HG03175 (cell line): ENCODE results near the gene CRTC2.

Experiments used
- ATAC-seq: cut with Tn5 transposase; IDR thresholded peaks from one replicate; pipeline ENCODE4 v1.9.1; 2021; ENCODE audit warnings: mild to moderate bottlenecking, moderate library complexity; ENCODE audit not compliant: unreplicated experiment

The CRTC2 gene

DNA sequence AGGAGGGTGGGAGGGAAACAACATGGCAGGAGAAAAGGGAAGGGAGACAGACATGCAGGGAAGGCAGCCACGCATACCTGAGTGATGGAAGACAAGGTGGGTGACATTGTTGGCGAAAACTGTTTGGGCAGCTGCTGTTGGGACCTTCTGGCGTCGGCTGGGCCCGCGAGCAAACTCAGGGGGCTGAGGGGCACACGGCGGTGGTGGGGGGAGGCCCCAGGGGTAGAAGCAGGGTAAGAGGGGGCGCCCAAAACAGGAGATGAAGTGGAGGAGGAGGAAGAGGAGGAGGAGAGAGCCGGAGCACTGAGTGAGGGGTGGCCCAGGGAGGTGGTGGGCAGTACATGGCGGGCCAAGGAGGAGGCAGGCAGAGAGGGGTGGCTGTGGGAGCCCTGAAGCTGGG lies 7.2 kb downstream of the CRTC2 start:
- no peak for ATAC-seq

DNA sequence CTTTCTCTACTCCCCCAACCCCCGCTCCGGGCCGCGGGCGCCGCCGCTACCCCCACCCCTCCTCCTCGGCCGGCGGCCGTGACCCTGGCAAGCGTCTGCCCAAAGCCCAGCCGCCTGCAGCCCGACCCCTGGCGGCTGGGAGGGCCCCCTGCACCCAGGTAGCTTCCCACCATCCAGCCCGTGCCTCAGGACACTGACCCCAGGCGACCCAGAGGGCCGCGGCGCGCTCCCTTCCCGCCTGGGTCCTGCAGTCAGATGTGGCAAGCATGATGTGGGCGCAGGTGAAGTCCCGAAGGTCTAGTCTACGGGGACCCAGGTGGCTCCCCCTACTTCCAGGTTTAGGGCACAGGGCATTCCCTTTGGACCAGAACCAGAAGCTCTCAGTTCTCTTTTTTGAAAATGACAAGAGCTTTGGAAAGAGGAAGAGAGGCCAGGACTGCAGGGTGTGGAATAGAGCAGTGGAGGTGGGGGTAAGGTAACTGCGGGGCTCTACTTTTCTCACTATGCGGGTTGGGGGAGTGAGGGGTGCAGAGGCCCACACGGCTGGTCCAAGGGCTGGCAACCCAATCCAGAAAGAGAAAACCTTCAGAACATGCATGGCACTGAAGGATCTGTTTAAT lies 11.7 kb downstream of the CRTC2 start, which contains the start of gene DENND4B:
Gene DENND4B, minus strand, starts transcription at position 97 of the 620 bp plus-strand sequence. CDS start 2,344 bp downstream, outside the sequence.
- peak; percentile 65 for ATAC-seq

DNA sequence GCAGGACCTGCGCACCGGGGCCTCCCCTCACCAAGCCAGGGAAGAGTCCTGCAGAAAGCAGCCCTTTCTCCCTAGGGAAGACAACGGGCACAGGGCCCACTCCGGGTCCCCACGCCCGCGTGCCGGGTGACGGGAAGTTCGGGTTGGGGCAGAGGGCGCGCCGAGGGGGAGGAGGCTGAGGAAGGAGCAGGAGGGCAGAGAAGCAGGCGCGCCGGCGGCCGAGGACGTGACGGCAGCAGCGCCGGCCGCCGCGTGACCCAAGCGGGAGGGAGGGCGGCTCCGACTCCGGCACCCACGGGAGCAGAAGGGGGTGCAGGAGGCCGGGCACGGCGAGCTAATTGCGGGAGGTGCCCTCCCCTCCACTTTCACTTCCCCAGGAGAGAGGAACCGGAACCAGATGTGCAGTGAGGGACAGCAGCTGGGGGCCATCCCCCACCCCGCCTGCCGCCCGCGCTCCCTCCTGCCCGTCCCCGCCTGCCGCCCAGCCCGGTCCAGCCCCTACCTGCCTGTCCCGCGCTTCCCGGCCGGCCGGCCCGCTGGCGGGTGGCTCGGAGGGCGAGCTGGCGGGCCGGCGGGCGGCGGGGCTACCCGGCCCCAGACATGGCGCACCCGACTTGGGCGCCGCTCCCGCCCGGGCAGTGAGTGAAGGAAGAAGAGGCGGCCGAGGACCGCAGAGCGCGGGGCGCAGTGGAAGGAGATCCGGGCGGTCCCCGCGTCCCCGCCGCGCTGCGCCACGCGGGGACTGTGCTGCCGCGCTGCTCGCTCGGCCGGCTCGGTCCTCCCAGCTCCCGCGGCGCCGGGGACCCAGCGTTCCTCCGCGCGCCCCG lies 12.4 kb downstream of the CRTC2 start:
- peak; percentile 71 for ATAC-seq

DNA sequence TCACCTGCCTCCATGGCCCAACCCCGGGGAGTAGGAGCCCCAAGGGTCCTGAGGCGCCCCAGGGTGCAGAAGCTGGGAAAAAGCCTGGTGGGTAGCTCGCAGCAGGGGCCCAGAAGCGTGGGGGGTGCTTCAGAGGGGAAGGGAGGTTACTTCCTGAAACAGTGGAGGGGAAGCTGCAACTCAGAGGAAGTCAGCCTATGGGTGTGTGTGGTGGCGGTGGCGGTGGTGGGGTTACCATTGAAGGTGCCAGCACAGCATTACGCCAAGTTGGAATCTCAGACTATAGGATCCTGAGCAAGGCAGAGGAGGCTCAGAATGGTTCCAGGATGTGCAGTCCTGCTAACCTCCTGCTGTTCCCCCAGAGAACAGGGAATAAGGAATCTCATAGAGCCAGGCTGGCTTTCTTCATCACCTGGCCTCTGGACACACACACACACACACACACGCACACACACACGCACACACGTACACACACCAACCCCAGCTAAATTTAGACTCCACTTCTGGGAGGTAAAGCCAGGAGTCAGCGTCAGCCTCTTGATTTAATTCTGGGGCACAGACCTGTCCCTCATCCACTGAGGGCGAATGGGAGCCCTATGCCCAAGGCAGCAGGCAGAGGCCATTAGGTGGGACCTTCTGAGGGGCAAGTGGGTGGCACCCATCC lies 13.1 kb downstream of the CRTC2 start:
- peak; percentile 41 for ATAC-seq

DNA sequence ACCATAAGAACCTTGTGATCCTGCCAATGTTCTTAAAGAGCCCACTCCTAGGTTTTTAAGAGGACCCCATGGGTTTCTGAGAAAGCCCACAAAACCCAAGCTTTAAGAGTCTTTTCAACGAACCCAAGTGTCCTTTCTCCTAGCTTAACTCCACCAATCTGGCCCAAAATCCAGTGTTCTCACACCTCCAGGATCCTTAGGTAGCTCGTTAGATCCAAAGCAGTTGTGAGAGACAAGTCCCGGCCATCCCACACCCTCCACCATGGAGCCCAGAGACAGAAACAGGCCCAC lies 13.6 kb downstream of the CRTC2 start:
- no peak for ATAC-seq

DNA sequence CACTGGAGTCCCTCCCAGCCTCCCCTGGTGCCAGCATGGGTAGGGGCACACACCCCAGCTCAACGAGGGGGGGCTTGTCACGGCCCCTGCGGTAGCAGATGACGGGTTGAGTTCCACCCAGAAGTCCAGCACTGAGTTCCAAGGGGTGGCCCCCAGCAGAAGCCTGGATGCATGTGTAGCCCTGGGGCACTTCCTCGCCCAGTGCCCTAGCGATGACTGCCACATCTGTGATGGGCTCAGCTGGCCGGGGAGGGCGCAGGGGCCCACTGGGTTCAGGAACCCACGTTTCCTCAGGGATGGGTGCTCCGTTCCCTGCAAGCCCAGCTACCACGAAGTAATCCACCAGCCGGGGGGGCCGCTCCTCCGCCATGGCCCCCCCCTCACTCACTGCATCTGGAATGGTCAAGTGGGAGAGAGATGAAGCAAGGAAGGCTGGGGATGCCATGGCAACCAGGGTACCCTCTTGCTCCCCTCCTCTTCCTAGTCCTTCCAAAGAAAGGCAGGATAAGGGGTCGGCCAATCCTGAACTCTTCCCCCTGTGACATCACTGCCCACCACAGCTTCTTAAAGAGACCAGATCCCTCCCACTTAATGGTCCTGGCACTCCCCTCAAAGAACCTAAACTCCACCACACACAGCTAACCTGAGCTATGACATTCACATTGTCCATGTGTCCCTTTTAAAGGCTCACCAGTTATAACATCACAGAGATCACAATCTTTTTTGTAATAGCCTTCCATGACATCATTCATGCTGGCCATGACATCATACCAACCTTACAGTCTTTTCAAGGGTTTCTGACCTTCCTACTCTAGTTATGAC lies 14.2 kb downstream of the CRTC2 start:
- no peak for ATAC-seq

DNA sequence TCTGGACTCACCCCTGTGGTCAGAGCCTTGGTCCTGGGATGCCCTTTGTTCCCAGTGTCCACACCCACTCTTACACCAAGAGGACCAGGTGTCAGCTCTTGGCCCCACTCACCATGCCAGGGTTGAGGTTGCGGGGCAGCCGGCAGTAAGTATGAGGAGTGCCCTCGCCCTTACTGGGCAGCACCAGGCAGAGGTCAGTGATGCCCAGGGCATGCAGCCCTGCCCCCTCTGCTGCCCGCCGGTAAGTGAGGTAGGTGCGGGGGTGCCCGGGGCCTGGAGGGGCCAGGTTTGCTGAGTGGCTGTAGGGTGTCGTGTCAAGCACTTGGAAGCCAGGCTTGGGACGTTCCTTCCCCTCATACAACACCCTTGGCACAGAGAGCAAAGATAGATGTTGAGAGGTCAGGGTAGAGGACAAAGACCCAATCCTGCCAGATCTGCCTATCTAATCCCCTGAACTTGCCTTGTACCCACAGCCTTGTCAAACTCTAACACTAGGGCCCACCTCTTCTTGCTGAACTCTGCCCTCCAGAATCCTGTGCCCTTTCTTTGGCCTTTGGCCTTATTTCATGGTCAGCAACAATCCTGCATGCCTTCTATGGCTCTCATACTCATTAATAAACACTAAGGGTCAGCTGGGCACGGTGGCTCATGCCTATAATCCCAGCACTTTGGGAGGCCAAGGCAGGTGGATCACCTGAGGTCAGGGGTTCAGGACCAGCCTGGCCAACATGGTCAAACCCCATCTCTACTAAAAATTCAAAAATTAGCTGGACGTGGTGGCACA lies 15.5 kb downstream of the CRTC2 start:
- ATAC-seq = no peak

DNA sequence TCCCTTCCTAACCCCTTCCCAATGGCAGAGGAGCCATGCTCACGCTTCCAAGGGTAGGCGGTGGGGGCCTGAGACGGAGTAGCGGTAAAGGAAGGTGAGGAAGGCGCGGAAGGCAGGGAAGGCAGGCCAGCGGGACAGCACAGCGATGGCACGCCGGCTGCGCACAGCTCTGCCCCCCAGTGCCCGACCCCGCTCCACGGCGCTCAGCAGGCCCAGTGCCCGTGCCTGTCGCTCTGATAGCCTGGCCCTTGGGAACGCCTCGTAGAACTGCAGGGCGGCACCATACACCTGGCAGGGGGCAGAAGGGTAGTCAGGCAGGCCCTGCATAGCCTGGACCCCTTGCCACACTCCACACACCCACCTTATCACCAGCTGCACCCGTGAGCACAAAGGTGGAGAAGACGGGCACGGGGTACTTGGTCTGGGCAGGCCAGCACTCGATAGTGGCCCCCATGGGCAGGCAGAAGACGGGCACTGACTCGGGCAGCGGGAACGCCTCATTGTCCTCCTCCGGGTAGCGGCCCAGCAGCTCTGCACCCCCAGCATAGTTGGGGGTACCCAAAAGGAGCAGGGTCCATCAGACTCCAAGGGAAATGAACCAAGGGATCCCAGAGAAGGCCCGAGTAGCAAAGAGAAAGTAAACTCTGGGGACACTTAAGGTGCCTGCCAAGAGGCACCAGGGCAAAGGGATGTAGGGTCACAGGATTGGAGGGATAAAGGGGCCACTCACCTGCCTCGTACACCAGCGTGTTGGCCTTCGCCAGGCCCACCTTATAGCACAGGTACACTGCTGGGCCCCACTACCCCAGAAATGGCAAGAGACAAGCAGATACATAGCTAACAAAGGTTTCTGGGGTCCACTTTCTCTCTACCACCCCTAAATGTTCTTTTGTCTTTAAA lies 16.3 kb downstream of the CRTC2 start:
- ATAC-seq = no peak

DNA sequence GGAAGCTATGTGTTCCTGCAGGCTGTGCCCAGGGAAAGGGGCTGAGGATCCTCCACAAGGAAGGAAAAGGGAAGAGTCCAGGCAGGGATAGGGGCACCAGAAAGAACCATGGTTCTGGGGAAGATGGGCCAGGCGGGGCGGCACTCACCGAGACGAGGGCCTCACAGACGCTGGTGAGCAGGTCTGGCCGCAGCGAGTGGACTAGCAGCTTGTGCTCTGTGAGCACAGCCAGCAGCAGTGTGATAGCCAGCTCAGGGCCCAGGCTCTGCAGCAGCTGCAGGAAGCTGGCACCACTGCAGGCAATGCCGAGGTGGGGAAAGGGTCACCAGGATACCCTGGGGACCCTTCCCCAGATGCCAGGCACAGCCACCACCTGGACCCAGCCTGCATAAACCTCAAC lies 17.7 kb downstream of the CRTC2 start:
- no peak for ATAC-seq

DNA sequence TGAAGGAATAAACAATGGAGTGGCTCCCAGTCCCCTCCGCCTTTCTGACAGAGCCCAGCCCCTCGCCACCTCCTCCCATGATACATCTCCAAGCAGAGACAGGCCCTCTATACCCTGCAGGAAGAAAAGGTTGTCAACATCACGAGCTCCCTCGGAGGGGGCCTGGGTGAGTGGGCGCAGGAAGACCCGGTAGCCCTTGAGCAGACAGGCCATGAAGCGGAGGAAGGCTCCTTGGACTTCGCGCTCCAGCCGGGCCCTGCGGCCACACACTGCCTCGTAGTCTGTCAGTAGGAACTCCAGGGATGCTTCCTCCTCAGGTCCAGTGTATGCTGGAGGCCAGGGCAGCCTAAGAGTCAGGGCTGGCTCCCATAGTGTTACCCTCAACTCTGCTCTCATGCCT lies 18.9 kb downstream of the CRTC2 start:
- no peak for ATAC-seq

DNA sequence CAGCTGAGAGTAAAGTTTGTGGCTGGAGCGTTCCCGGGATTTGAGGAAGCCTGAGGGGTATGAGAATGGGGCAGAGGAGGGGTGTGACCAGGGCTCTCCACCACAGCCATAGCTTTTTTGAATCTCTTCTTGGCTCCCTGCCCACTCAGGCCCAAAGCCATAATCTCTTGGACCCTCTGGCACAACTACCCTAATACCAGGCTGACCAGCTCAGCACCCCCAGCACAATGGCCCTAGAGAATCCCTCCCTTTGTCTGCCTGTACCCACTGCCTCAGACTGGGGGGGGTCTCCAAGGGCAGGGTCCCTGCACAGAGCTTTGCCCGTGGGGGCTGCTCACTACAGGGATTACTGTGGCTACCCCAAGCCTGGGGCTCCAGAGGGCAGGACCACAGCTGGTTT lies 19.4 kb downstream of the CRTC2 start:
- ATAC-seq = no peak

DNA sequence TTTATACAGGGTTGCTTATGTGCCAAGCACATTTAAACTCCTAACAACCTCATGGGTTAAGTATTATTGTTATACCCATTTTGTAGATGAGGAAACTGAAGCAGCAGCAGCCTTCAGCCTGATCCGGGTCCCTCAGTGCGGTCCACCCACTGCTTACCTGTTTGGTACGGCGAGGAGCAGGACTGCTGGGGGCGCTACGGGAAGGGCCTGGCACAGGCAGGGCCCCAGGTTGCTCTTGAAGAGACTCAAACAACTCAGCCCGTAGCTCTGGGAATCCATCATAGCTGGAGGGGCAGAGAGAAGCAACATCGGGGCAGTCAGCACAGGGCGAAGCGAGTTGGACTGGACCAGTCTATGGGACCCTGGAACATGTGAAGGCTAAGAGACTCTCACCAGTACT lies 21.1 kb downstream of the CRTC2 start:
- no peak for ATAC-seq

DNA sequence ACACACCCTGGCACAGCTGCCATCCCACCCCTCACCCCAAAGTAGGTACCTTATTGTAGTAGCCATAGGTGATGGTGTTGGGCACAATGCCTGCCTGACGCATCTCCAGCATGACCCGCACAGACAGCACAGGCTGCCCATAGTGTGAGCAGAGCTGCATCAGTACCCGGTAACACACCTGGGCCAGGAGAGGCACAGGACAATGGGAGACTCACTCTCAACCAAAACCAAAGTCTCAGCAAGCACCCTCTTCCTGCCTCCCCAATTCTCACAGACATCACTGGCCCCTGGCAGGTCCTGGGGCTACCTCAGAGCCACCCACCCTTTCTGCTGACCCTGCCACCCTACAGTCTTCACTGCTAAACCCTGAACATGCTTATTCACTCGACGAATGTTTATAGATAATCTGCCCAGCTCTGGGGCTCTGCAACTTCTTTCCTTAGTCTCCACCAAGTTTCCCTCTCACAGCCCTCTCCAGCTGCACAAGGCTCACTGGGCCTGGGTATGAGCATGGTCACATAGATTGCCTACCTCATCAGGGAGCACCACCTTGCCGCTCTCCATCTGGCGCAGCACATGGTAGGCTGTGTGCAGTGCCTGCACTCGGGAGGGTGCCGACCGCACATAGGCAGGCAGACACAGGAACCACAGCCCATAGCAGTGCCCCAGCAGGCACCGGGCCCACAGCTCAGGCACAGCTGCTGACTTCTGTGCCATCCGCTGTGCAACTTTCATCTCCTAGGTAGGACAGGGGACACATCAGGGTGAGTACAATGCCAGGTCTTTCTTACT lies 22.2 kb downstream of the CRTC2 start:
- no peak for ATAC-seq

DNA sequence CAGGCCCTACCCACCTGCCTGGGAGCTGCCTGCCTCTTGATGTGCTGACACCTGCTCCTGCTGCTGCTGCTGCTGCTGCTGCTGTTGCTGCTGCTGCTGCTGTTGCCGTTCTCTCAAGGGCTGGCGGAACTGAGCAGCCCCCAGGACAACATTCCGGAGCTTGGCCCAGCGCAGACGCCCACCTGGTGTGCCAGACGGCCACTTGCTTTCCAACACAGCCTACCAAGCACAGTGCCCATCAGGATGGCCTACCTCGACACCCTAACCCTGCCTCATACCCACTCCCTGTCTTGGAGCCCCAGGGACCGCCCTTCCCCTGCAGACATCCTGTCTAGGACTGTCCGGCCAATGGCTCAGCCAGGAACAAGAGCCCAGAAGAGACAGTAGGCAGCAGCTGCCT lies 23.7 kb downstream of the CRTC2 start:
- ATAC-seq = no peak

DNA sequence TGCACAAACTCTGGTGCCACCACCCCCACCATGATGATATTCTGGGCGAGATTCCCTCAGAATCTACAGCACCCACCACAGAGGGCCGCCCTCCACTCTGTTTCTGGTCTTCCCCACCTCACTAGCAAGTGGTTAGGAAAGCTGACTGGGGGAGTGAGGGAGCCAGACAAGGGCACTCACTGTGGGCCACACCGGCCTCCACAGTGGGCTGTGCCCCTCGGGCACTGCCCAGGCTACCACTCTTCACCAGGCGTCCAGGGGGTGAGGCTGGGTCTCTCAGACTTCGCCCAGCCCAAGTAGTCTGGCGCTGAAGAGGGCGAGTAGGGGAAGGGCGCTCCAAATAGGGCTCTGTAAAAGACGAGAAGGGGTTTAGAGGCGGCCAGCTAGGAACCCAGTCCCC lies 24.5 kb downstream of the CRTC2 start:
- no peak for ATAC-seq

DNA sequence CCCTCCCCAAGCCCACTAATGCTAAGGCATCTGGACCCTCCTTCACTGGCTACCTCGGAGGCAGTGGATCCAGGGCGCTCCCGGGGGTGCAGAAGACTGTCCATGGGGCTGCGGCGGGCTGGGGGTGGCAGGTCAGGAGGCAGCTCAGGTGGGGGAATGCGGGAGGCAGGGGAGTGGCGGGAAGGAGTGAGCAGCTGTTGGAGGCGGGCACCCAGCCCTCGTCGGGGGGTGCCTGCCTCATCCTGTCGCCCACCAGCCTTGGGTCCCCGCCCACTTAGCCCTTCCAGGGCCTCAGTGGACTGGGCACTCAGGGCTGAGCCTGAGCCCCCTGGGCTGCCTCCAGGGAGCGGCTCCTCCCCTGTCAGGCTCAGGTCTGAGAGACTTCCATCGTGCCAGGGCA lies 25.0 kb downstream of the CRTC2 start:
- ATAC-seq = no peak

DNA sequence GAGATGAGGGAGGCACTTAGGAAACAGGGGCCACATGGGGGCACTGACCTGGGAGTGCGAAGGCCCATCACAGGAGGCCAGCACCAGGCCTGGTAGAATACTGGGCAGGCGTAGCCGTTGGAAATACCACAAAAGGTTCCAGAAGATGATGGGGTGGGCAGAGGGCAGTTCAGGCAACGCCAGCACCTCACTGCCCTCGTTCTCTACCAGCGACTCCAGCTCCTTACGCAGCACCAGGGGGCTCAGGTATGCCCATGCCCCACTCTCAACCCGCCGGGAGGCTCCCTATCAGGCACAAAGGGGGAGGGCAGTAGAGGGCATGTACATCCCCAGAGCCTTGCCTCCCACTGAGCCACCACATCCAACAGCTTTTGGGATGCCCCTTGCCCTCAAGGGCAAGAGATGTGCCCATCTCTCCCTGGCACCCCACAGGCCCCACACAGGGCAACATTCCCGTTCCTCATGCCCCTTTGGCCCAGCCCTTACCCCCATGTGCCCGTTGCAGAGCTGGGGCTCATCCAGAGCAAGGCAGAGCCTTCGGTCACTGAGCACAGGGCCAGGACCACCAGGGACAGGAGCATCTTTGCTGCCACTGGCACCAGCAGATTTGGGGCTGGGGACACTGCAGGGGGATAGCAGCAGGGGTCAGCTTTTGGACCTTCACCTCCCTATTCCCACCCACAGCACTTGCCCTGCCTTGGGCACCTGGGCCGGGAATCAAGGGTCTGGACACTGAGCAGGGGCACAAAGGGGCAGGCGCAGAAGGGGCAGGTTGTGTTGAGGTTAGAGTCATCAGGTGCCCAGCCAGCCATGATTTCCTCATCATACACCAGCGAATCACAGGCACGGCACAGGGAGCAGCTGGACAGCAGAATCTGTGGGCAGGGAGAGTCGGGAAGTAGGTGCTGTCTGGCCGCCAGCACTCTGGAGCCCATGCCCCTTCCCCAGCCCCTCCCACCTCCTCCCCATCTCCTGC lies 26.0 kb downstream of the CRTC2 start:
- ATAC-seq = no peak
